K562 (cell line): ENCODE data around the gene FKBP8. TPM values are rescaled to one million over a fixed set of nuclear protein-coding genes. Genes with fewer than 3 reads are reported as not detected.

ENCODE experiments used
- DDX20 ChIP-seq: fragments of 450-650 bp; IDR thresholded peaks from 2 replicates; pipeline ENCODE4 v1.6.1; 2016; ENCODE audit warnings: missing genetic modification characterization, low read depth, mild to moderate bottlenecking, missing compliant biosample characterization, moderate library complexity
- FOXM1 ChIP-seq, 2 experiments: fragments of 450-650 bp in 1 of 2; sonication (generic) in 1 of 2; formaldehyde crosslinking in 1 of 2; IDR thresholded peaks; 2 replicates each; pipeline versions ENCODE4 v1.6.1 to v1.9.0; 2017 to 2022; ENCODE audit warnings: low read depth in 2 of 2, mild to moderate bottlenecking in 2 of 2, missing genetic modification reagents in 1 of 2, moderate library complexity in 1 of 2
- GTF2E2 ChIP-seq: fragments of 200-800 bp; sonication (Bioruptor generic); IDR thresholded peaks from 2 replicates; pipeline ENCODE4 v1.6.1; 2016; ENCODE audit warnings: missing genetic modification characterization, missing compliant biosample characterization
- RB1 ChIP-seq: fragments of 450-650 bp; IDR thresholded peaks from 2 replicates; pipeline ENCODE4 v1.6.1; 2017; ENCODE audit warnings: low read depth, mild to moderate bottlenecking
- SETDB1 ChIP-seq: IDR thresholded peaks from one replicate; pipeline ENCODE4 v1.6.1; 2012; ENCODE audit warnings: low read length, control low read depth, inconsistent platforms
- SMARCC2 ChIP-seq: fragments of 450-650 bp; IDR thresholded peaks from 2 replicates; pipeline ENCODE4 v1.6.1; 2017; ENCODE audit warnings: antibody characterized with exemption, moderate library complexity, mild to moderate bottlenecking, low read depth
- STAT5A ChIP-seq: IDR thresholded peaks from 2 replicates; pipeline ENCODE4 v1.6.1; 2012; ENCODE audit warnings: low read length, inconsistent platforms, borderline replicate concordance
- ZFP1 ChIP-seq: fragments of 450-650 bp; formaldehyde crosslinking; IDR thresholded peaks from 2 replicates; pipeline ENCODE4 v1.4.0; 2020; ENCODE audit warnings: mild to moderate bottlenecking, mixed read lengths
- ZKSCAN8 ChIP-seq: fragments of 200-800 bp; sonication (Bioruptor generic); IDR thresholded peaks from 2 replicates; pipeline ENCODE4 v1.6.1; 2016; ENCODE audit warnings: missing genetic modification characterization, missing compliant biosample characterization
- ZNF239 ChIP-seq: fragments of 250-450 bp; sonication (Bioruptor Pico); IDR thresholded peaks from 2 replicates; pipeline ENCODE4 v1.4.0; 2020; ENCODE audit warnings: mild to moderate bottlenecking
- polyA plus RNA-seq, 8 experiments: library from polyadenylated mRNA; depleted of rRNA in 4 of 8; stranded (reverse) in 5 of 8; unstranded in 3 of 8; fragments of >200 nt; fragmentation: Nextera tagmentation in 2 of 8; fragmentation: Illumina TruSeq in 1 of 8; extraction: Ambion mirVana in 2 of 8; extraction: Trizol in 1 of 8; gene quantifications; 2 replicates each; pipeline versions ENCODE4 v1.2.1 to v1.2.3, GENCODE V29; 2011 to 2014; ENCODE audit warnings: inconsistent platforms in 1 of 8, missing spikeins in 1 of 8
- total RNA-seq, 7 experiments: library from RNA; depleted of rRNA in 6 of 7; stranded (reverse); fragments of >200 nt in 6 of 7; fragmentation: Illumina TruSeq in 2 of 7; extraction: Trizol in 2 of 7; gene quantifications; 2 replicates each; pipeline versions ENCODE4 v1.2.1 to v1.2.3, GENCODE V29; 2011 to 2021; ENCODE audit warnings: low replicate concordance in 1 of 7
- TF ChIP-seq, protein P1 (sequence below): fragments of 200-600 bp; sonication (generic); IDR thresholded peaks from one replicate; pipeline ENCODE4 v1.6.1; 2012; ENCODE audit warnings: mild to moderate bottlenecking, low read depth, low read length, inconsistent platforms
- TF ChIP-seq, protein P2 (sequence below): fragments of 450-650 bp; formaldehyde crosslinking; IDR thresholded peaks from 2 replicates; pipeline ENCODE4 v1.4.0; 2020; ENCODE audit warnings: mild to moderate bottlenecking, moderate library complexity
- TF ChIP-seq, protein P3 (sequence below): sonication (generic); formaldehyde crosslinking; IDR thresholded peaks from 2 replicates; pipeline ENCODE4 v1.9.0; 2022; ENCODE audit warnings: mild to moderate bottlenecking, missing genetic modification reagents

The FKBP8 gene
- total and polyA plus RNA-seq, 9 of the 15 experiments (the other 6 are each of a cell fraction or from before 2014, with no cell fraction given): 0.46 to 236 (median 104) TPM

DNA sequence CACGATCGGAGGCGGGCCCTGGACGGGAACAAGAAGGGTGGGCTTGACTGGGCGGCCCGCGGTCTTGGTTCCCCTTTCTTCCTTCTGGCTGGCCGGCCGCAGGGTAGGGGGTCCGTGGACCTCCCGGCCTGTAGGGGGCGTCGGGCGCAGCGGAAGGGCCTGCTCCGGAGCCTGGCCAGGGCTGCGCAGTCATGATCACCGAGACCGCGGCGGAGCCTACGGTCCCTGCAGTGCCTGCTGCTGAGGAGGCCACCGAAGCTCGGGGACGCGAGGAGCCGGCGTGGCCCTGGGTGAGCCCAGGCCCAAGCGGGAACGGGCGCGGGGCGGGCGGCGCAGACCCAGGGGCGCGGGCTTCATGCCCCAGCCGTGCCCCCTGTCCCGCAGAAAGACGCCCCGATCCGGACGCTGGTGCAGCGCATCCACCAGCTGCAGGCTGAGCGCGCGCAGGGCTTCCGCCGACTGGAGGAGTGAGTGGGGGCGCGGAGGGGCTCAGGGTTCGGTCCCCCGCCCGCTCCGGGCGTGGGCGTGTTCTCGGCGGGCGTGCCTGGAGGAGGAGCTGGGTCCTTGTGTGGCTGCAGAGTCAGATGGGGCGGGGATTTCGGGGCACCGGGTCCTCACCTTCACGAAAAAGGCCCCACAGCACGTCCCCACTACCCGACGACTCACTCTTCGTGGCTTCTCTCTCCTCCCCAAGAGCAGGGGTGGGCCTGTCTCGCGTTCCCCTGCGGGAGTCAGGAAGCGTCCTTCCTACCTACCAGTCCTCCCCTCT is 45.4 kb upstream of the FKBP8 start, which contains the start of gene REX1BD (continued):
- TF ChIP-seq, protein P1, sequence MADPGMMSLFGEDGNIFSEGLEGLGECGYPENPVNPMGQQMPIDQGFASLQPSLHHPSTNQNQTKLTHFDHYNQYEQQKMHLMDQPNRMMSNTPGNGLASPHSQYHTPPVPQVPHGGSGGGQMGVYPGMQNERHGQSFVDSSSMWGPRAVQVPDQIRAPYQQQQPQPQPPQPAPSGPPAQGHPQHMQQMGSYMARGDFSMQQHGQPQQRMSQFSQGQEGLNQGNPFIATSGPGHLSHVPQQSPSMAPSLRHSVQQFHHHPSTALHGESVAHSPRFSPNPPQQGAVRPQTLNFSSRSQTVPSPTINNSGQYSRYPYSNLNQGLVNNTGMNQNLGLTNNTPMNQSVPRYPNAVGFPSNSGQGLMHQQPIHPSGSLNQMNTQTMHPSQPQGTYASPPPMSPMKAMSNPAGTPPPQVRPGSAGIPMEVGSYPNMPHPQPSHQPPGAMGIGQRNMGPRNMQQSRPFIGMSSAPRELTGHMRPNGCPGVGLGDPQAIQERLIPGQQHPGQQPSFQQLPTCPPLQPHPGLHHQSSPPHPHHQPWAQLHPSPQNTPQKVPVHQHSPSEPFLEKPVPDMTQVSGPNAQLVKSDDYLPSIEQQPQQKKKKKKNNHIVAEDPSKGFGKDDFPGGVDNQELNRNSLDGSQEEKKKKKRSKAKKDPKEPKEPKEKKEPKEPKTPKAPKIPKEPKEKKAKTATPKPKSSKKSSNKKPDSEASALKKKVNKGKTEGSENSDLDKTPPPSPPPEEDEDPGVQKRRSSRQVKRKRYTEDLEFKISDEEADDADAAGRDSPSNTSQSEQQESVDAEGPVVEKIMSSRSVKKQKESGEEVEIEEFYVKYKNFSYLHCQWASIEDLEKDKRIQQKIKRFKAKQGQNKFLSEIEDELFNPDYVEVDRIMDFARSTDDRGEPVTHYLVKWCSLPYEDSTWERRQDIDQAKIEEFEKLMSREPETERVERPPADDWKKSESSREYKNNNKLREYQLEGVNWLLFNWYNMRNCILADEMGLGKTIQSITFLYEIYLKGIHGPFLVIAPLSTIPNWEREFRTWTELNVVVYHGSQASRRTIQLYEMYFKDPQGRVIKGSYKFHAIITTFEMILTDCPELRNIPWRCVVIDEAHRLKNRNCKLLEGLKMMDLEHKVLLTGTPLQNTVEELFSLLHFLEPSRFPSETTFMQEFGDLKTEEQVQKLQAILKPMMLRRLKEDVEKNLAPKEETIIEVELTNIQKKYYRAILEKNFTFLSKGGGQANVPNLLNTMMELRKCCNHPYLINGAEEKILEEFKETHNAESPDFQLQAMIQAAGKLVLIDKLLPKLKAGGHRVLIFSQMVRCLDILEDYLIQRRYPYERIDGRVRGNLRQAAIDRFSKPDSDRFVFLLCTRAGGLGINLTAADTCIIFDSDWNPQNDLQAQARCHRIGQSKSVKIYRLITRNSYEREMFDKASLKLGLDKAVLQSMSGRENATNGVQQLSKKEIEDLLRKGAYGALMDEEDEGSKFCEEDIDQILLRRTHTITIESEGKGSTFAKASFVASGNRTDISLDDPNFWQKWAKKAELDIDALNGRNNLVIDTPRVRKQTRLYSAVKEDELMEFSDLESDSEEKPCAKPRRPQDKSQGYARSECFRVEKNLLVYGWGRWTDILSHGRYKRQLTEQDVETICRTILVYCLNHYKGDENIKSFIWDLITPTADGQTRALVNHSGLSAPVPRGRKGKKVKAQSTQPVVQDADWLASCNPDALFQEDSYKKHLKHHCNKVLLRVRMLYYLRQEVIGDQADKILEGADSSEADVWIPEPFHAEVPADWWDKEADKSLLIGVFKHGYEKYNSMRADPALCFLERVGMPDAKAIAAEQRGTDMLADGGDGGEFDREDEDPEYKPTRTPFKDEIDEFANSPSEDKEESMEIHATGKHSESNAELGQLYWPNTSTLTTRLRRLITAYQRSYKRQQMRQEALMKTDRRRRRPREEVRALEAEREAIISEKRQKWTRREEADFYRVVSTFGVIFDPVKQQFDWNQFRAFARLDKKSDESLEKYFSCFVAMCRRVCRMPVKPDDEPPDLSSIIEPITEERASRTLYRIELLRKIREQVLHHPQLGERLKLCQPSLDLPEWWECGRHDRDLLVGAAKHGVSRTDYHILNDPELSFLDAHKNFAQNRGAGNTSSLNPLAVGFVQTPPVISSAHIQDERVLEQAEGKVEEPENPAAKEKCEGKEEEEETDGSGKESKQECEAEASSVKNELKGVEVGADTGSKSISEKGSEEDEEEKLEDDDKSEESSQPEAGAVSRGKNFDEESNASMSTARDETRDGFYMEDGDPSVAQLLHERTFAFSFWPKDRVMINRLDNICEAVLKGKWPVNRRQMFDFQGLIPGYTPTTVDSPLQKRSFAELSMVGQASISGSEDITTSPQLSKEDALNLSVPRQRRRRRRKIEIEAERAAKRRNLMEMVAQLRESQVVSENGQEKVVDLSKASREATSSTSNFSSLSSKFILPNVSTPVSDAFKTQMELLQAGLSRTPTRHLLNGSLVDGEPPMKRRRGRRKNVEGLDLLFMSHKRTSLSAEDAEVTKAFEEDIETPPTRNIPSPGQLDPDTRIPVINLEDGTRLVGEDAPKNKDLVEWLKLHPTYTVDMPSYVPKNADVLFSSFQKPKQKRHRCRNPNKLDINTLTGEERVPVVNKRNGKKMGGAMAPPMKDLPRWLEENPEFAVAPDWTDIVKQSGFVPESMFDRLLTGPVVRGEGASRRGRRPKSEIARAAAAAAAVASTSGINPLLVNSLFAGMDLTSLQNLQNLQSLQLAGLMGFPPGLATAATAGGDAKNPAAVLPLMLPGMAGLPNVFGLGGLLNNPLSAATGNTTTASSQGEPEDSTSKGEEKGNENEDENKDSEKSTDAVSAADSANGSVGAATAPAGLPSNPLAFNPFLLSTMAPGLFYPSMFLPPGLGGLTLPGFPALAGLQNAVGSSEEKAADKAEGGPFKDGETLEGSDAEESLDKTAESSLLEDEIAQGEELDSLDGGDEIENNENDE: no peak
- 0 out of 2 replicates have a peak, but pooled peaks have one; percentile 17 for TF ChIP-seq ZKSCAN8 (CRISPR knock-in tag)
- TF ChIP-seq, protein P2, sequence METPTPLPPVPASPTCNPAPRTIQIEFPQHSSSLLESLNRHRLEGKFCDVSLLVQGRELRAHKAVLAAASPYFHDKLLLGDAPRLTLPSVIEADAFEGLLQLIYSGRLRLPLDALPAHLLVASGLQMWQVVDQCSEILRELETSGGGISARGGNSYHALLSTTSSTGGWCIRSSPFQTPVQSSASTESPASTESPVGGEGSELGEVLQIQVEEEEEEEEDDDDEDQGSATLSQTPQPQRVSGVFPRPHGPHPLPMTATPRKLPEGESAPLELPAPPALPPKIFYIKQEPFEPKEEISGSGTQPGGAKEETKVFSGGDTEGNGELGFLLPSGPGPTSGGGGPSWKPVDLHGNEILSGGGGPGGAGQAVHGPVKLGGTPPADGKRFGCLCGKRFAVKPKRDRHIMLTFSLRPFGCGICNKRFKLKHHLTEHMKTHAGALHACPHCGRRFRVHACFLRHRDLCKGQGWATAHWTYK: no peak; the same call in 1 of the 2 replicates
- TF ChIP-seq SMARCC2: 0 out of 2 replicates have a peak, but pooled peaks have one; percentile 9
- no peak for TF ChIP-seq SETDB1
- TF ChIP-seq GTF2E2 (tag): no peak; the same call in 1 of the 2 replicates
- TF ChIP-seq FOXM1 (IDR thresholded peaks at IDR 0.05; ENCODE audit: low read depth): peak; percentile 67
- TF ChIP-seq FOXM1 (CRISPR knock-in tag; IDR thresholded peaks at IDR 0.05; ENCODE audit: low read depth): peak; percentile 27; the same call in 1 of the 2 replicates
- TF ChIP-seq STAT5A: no peak; the same call in 1 of the 2 replicates
- no peak for TF ChIP-seq DDX20 (tag)
- TF ChIP-seq ZFP1: no peak
- TF ChIP-seq, protein P3, sequence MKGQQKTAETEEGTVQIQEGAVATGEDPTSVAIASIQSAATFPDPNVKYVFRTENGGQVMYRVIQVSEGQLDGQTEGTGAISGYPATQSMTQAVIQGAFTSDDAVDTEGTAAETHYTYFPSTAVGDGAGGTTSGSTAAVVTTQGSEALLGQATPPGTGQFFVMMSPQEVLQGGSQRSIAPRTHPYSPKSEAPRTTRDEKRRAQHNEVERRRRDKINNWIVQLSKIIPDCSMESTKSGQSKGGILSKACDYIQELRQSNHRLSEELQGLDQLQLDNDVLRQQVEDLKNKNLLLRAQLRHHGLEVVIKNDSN (CRISPR knock-in tag): no peak; the same call in 1 of the 2 replicates
- TF ChIP-seq ZNF239 (CRISPR knock-in tag): no peak
- peak; percentile 93 for TF ChIP-seq RB1
